ENCODE measurements around the gene KDM8.

KDM8 gene

DNA sequence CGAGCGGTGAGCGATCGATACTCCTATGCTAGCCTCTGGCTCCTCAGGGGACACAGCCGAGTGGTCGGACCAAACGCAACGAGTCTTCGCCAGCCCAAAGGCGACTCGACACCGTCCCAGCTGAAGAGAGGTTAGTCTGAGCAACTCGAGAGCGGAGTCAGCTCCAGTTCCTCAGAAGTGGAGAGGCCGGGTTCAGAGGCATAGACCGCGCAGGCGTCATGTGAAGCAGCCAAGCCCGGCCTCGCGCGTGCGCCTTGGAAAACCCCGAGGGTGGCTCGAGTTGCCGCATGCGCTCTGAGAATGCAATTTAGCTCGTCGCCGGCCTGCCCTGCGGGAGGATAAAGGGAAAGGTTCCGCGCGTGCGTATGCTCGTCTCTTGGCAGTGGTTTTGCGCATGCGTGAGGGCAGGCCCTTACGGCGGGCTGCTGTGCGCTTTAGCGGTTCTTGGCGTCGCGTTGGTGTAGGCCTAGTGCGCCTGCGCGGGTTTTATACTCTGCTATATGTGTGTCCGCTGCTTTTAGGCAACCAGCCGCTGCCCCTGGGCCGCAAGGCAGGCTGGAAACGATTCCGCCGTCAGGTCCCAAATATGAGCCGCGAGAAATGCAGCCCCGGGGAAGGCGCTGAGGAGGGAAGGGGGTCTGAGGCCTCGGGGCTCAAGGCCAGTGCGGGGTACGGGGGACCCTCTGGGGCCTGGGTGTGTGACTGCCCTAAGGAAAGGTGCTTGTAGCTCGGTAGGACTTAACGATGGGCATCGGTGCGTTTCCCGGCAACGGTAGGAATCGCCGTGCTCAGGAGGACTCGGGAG, at the start of gene KDM8:
Gene KDM8, plus strand, starts transcription at position 20 of the 805 bp plus-strand sequence. CDS start 6,598 bp downstream, outside the sequence.
- peak; percentile 99 for DNase-seq

- DNase-seq, result peak; percentile 33 to 67 (median 54)
Measured at GRCh38 chr16:27154705-27155521, 48.4 kb upstream of the KDM8 start.

GRCh38 chr16:27156579-27156978, 46.7 kb upstream of the KDM8 start:
- no peak for DNase-seq

- no peak for DNase-seq
Measured at GRCh38 chr16:27161398-27161797, 41.9 kb upstream of the KDM8 start.

DNA sequence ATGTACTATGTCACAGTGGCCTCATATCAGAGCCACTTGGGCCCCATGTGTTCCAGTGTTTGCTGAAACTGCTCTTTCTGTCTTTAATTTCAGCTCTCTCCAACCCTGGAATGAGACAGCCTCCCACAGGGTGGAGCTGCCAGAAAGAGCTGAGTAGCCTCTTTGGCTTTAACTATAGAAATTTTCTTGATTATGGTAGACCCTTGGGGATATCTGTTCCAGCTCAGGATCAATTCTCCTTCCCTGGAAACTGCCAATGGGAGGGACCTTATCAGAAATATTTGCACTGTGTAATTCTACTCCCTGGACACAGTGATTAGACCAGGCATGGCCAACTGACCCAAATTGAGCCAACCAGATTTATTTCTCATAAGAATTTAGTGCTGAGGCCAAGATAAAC, 39.0 kb upstream of the KDM8 start:
- DNase-seq, result no peak

DNA sequence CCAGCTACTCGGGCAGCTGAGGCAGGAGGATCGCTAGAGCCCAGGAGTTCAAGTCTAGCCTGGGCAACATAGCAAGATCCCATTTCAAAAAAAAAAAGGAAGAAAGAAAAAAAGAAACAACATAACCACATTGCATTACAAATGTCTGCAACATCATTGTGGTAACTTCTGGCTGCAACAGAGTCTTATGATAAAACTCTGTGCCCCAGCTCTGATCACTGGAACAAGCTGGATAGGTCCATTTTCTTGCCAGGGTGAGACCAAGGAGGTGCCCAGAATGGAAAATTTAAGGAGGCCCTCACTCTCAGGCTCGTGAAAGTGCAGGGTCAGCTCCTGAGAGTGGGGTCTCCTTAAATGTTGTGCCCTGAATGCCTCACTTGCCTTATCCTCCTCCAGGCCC, 37.8 kb upstream of the KDM8 start:
- DNase-seq, result no peak

DNA sequence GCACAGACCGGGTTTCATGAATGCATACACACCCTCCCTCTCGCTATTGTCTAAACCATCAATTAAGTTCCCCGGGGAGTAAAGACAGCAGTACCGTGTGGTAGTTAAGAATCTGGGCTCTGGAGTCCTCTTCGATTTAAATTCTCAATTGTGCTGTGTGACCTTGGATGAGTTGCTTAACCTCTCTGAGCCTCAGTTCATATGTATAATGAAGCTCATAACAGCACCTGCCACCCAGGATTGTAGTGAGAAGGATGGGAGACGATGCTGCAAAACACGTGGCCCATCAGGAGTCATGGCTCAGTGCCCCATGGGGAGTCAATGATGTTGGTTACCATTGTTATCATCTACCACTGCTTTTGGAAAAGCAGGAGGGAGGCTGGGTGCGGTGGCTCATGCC, 34.5 kb upstream of the KDM8 start:
- no peak for DNase-seq

DNA sequence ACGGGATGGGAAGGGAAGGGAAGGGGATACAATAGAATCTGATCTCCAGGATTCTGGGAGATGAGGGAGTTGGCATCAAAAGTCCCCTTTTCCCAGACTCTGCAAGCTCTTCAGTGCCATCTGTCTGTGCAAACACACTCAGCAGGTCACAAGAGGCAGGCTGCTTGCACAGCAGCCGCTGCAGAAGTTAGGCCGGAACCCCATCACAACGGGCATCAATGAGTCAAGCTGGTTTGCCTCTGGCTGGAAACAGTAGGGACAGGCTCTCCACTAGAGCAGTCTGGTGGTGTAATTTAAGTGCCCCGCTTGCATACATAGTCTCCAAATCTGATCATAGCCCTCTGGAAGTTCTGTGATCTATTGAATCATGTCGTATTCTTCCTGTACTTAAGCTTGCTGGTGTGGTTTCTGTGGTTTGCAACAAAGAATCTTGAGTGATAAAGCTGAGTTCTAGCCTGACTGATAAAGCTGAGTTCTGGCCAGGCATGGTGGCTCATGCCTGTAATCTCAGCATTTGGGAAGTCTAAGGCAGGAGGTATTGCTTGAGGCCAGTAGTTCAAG, 33.7 kb upstream of the KDM8 start:
- DNase-seq, result peak in 3 of 4 experiments; percentile 16 to 23 (median 18)

- no peak for DNase-seq
Measured at GRCh38 chr16:27171584-27171983, 31.7 kb upstream of the KDM8 start.

DNA sequence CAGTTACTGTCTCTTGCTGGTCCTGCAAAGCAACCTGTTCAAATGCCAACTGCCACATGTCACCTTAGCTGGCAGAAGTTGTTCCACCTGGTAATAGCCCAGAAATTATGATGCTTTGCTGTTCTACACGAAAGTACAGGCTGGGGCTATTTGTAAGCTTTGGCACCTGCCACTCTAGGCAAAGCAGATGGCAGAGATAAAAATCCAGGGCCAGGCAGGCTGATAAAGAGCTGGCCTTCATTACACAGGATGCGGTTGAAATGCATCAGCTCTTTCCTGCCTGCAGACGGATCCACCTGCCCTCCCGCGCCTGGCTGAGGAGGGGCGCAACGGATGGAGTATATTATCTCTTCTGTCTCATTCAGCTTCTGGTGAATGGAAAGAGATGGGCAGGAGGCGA, 29.3 kb upstream of the KDM8 start:
- DNase-seq, result peak in 2 of 4 experiments; percentile 29 to 46

GRCh38 chr16:27174798-27175197, 28.5 kb upstream of the KDM8 start:
- no peak for DNase-seq

- no peak for DNase-seq
Measured at GRCh38 chr16:27175888-27176287, 27.4 kb upstream of the KDM8 start.

- no peak for DNase-seq
Measured at GRCh38 chr16:27177031-27177774, 26.1 kb upstream of the KDM8 start.

DNA sequence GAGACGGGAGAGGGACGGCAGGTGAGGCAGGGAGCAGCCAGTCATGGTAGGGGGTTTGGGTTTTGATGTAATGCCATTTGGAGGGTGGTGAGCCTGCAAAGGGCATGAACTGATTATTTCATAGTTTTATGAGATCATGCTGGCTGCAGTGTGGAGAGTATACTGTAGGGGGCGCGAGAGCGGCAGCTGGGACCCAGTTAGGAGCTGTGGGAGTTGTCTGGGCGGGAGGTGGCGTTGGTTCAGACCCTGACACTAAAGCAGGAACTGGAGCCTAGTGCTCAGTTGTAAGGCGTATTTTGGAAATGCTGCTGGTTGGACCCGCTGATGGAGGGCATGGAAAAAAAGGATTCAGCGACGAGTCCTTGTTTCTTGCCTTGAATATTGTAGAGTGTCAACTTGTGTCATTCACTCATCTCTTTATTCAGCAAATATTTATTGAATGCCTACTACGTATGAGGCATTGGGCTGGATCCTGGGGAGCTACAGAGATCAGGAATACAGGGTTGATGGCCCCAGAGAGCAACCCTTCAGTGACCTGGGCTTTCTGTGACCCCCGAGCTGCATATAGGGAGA, 23.7 kb upstream of the KDM8 start:
- peak; percentile 47 to 65 (median 62) for DNase-seq

DNA sequence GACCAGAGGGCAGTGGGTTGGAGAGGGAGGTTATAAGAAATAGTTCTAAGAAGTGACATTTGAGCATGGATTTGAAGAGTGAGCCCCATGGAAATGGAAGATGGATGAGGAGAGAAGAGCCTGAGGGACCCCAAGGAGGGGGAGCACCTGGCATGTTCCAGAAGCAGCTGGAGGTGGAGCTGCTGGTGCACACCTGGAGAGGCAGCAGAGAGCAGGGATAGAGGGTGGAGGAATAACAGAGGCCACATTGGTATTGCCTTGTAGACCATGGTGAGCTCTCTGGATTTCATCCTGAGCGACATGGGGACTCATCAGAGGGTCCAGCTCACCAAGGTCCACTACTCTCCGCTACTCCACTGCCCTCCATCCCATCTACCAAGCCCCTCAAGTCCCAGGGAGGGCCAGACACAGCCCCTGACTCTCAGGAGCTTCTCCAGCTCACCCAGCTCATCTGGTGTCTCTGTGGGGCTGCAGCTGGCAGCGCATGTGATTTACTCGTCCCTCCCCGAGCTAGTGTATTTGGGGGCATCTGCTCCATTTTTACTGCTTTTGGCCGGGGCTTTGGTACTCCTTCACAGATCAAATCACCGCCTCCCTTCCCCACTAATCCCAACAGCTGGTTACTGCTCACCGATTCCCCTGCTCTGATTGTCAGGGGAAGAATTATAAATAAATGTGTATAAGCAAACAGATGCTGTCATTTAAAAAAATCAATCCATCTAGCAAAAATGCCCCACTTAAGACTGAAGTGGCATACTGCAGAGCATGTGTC, 22.1 kb upstream of the KDM8 start:
- DNase-seq, result no peak

DNA sequence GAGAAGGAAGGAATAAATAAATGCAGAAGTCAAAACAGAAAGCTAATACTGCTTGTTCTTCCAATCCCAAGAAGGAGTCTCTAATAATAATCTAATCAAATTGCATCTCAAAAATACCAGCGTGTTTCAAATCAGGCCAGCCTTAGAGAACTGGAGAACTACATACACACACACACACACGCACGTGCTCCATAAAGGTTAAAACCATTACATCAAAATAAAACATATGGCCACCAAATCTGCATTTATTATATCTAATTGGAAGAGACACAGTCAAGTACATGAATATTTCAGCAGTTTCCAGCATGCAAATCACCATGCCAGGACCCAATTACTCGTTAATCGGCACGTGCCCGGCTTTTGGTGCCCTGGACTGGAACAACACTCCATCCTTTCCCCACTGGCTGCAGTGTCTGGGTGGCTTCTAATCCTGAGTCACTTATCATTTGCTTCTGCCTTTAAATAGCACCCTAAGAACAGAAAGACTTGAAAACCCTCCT, 20.4 kb upstream of the KDM8 start:
- no peak for DNase-seq

DNA sequence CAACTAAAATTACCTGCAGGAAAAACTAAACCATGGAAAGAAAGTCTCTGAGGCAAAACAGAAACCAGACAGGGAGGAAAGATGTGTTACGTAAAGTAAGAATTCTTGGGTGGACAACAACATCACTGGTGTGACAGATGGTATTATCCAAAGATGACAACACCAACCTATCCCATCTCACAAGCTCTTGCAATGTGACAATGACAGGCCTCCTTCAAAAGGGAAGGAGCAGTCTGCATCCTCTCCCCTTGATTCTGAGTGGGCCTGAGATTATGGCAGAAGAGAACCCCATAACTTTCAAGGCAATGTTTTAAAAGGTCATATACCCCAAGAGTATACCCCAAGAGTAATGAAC, 17.6 kb upstream of the KDM8 start:
- DNase-seq, result no peak

DNA sequence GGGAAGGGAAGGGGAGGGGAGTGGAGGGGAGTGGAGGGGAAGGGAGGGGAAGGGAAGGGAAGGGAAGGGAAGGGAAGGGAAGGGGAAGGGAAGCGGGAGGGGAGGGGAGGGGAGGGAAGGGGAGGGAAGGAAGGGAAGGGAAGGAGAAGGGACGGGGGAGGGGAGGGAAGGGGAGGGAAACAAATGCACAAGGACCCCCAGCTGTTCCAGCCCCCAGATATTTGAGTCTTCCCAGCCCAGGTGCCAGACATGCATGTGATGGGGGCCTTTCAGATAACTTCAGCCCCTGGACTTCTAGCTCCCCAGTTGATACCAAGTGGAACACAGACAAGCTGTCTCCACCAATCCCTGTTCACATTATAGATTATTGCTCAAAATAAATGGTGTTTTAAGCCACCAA, 14.7 kb upstream of the KDM8 start:
- no peak for DNase-seq

DNA sequence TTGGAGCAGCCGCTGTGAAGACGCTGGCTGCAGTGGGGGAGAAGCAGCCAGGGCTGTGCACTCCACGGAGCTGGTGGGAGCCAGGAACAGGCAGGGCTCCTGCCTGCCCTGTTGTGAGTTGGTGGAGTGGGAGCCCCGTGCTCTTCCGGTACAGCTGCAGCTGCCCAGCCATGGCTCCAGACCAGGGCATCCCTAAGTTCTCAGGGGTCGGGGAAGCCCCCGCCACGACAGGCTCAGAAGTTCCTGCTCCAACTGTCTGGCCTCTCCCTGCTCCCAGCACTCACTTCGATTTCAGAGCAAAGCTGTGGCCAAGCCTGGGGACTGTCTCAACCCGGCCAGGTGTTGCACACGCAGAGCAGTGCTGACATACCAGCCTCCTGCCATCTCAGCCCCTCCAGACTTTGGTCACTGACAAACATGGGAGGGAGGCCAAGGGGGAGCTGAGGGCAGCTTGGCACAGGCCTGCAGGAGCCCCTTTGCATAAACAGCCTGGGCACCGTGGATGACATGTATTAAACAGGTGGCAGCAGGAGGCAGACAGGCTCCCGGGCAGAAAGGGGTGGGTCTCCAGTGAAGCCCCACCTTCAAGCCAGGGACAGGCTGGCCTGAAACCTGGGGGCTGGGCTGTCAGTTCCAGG, 13.9 kb upstream of the KDM8 start:
- DNase-seq, result no peak

- DNase-seq, result no peak
Measured at GRCh38 chr16:27190316-27190871, 12.9 kb upstream of the KDM8 start.
